Measurements from ENCODE around the gene SMAD6.
"Not testable (repeated sequence)": the region's sequence is repeated elsewhere in the genome, so short reads cannot be mapped to it uniquely, and the experiment has no call there.

Gene SMAD6

GRCh38 chr15:66684136-66684681 lies 17.8 kb upstream of the SMAD6 start:
- Histone ChIP-seq H3K79me2 (ENCODE audit: control insufficient read depth, insufficient read depth, low read length, poor library complexity) (no peaks in the 10 kb centered on the region), H3K23ac (ENCODE audit: low read length) (no peak overlapping the region), H3K27ac (ENCODE audit: low read depth, low read length) (no peak overlapping the region), H4K8ac (ENCODE audit: low read depth, low read length) (peak overlapping the region; percentile 31), H3K4ac (ENCODE audit: low read depth, low read length) (no peak overlapping the region), H2BK120ac (ENCODE audit: insufficient read depth, low read length, poor library complexity) (peak overlapping the region; percentile 23), H2AK5ac (ENCODE audit: low read length) (no peak overlapping the region), H3K18ac (ENCODE audit: low read length) (peak overlapping the region; percentile 21), H3K9me3 (ENCODE audit: insufficient read depth, low read depth, low read length) (peaks cover 7% of the 10 kb centered on the region), H3K36me3 (ENCODE audit: control insufficient read depth in 1 of 2, insufficient read depth in 2 of 2, low read length in 2 of 2) (peaks cover 0 to 2% of the 10 kb centered on the region in 2 experiments), H2AFZ (ENCODE audit: insufficient read depth, low read length, poor library complexity) (no peak overlapping the region), H2BK5ac (ENCODE audit: low read depth, low read length, poor library complexity) (no peak overlapping the region), H4K12ac (ENCODE audit: low read depth, low read length) (no peak overlapping the region), H3K4me2 (ENCODE audit: low read length) (no peak overlapping the region), H2BK12ac (ENCODE audit: low read length) (peak overlapping the region; percentile 95), H3K9ac (ENCODE audit: low read length) (no peak overlapping the region), H3K14ac (ENCODE audit: low read length) (no peak overlapping the region), H4K91ac (ENCODE audit: low read depth, low read length) (peak overlapping the region; percentile 61), H3K79me1 (ENCODE audit: low read length) (peaks cover 24% of the 10 kb centered on the region), H3K4me1 (ENCODE audit: control insufficient read depth in 1 of 2, insufficient read depth in 2 of 2, low read length in 2 of 2) (peaks cover 6 to 10% of the 10 kb centered on the region in 2 experiments), H3K27me3 (ENCODE audit: insufficient read depth, low read length) (no peaks in the 10 kb centered on the region), H3K4me3 (ENCODE audit: low read depth, low read length) (no peak overlapping the region)
- DNase-seq: peak; percentile 75 to 87

GRCh38 chr15:66685638-66686150 lies 16.3 kb upstream of the SMAD6 start:
- DNase-seq: peak in 1 of 2 donors; percentile 24
- H2AK5ac ChIP-seq (ENCODE audit: low read length): peak overlapping the region; percentile 32
- H3K4me1 ChIP-seq (ENCODE audit: control insufficient read depth in 1 of 2, insufficient read depth in 2 of 2, low read length in 2 of 2): no peaks in the 10 kb centered on the region
- peaks cover 7% of the 10 kb centered on the region for H3K9me3 ChIP-seq (ENCODE audit: insufficient read depth, low read depth, low read length)
- H3K18ac ChIP-seq (ENCODE audit: low read length): no peak overlapping the region
- H3K27ac ChIP-seq (ENCODE audit: low read depth, low read length): no peak overlapping the region
- no peaks in the 10 kb centered on the region for H3K79me2 ChIP-seq (ENCODE audit: control insufficient read depth, insufficient read depth, low read length, poor library complexity)
- H2BK120ac ChIP-seq (ENCODE audit: insufficient read depth, low read length, poor library complexity): no peak overlapping the region
- WGBS (ENCODE audit: extremely low coverage, insufficient coverage, insufficient read length): no CpG with 5 or more reads among the region's 5 CpGs
- peak overlapping the region; percentile 68 for H4K91ac ChIP-seq (ENCODE audit: low read depth, low read length)
- no peak overlapping the region for H4K12ac ChIP-seq (ENCODE audit: low read depth, low read length)
- H3K23ac ChIP-seq (ENCODE audit: low read length): no peak overlapping the region
- H2AFZ ChIP-seq (ENCODE audit: insufficient read depth, low read length, poor library complexity): no peak overlapping the region
- H3K4ac ChIP-seq (ENCODE audit: low read depth, low read length): no peak overlapping the region
- no peak overlapping the region for H3K14ac ChIP-seq (ENCODE audit: low read length)
- peaks cover 0 to 2% of the 10 kb centered on the region in 2 experiments for H3K36me3 ChIP-seq (ENCODE audit: control insufficient read depth in 1 of 2, insufficient read depth in 2 of 2, low read length in 2 of 2)
- no peak overlapping the region for H2BK5ac ChIP-seq (ENCODE audit: low read depth, low read length, poor library complexity)
- no peak overlapping the region for H3K4me2 ChIP-seq (ENCODE audit: low read length)
- no peak overlapping the region for H4K8ac ChIP-seq (ENCODE audit: low read depth, low read length)
- H3K4me3 ChIP-seq (ENCODE audit: low read depth, low read length): no peak overlapping the region
- H2BK12ac ChIP-seq (ENCODE audit: low read length): peak overlapping the region; percentile 48
- H3K9ac ChIP-seq (ENCODE audit: low read length): no peak overlapping the region
- H3K27me3 ChIP-seq (ENCODE audit: insufficient read depth, low read length): no peaks in the 10 kb centered on the region
- H3K79me1 ChIP-seq (ENCODE audit: low read length): peaks cover 13% of the 10 kb centered on the region

GRCh38 chr15:66690912-66691311 lies 11.1 kb upstream of the SMAD6 start:
- not testable (repeated sequence) for H3K14ac ChIP-seq (ENCODE audit: low read length); H3K27ac ChIP-seq (ENCODE audit: low read depth, low read length); H2BK12ac ChIP-seq (ENCODE audit: low read length); DNase-seq; H3K4me1 ChIP-seq (ENCODE audit: control insufficient read depth in 1 of 2, insufficient read depth in 2 of 2, low read length in 2 of 2); H3K23ac ChIP-seq (ENCODE audit: low read length); H4K91ac ChIP-seq (ENCODE audit: low read depth, low read length); H3K79me1 ChIP-seq (ENCODE audit: low read length); H3K4ac ChIP-seq (ENCODE audit: low read depth, low read length); H3K18ac ChIP-seq (ENCODE audit: low read length); H4K12ac ChIP-seq (ENCODE audit: low read depth, low read length); H2AK5ac ChIP-seq (ENCODE audit: low read length); H4K8ac ChIP-seq (ENCODE audit: low read depth, low read length); H2AFZ ChIP-seq (ENCODE audit: insufficient read depth, low read length, poor library complexity); H2BK120ac ChIP-seq (ENCODE audit: insufficient read depth, low read length, poor library complexity); H3K36me3 ChIP-seq (ENCODE audit: control insufficient read depth in 1 of 2, insufficient read depth in 2 of 2, low read length in 2 of 2); H3K4me3 ChIP-seq (ENCODE audit: low read depth, low read length); H3K79me2 ChIP-seq (ENCODE audit: control insufficient read depth, insufficient read depth, low read length, poor library complexity); H3K4me2 ChIP-seq (ENCODE audit: low read length); H2BK5ac ChIP-seq (ENCODE audit: low read depth, low read length, poor library complexity); H3K9me3 ChIP-seq (ENCODE audit: insufficient read depth, low read depth, low read length); H3K27me3 ChIP-seq (ENCODE audit: insufficient read depth, low read length); H3K9ac ChIP-seq (ENCODE audit: low read length)
- no CpG with 5 or more reads among the region's 7 CpGs for WGBS (ENCODE audit: extremely low coverage, insufficient coverage, insufficient read length)

GRCh38 chr15:66691727-66692126 lies 10.3 kb upstream of the SMAD6 start:
- no peak overlapping the region for H3K4ac ChIP-seq (ENCODE audit: low read depth, low read length)
- H3K79me2 ChIP-seq (ENCODE audit: control insufficient read depth, insufficient read depth, low read length, poor library complexity): no peaks in the 10 kb centered on the region
- no peak overlapping the region for H3K9ac ChIP-seq (ENCODE audit: low read length)
- no peak overlapping the region for H3K23ac ChIP-seq (ENCODE audit: low read length)
- DNase-seq: no peak
- no peak overlapping the region for H3K4me2 ChIP-seq (ENCODE audit: low read length)
- no peak overlapping the region for H4K8ac ChIP-seq (ENCODE audit: low read depth, low read length)
- no peak overlapping the region for H3K4me3 ChIP-seq (ENCODE audit: low read depth, low read length)
- H2AK5ac ChIP-seq (ENCODE audit: low read length): no peak overlapping the region
- H3K4me1 ChIP-seq (ENCODE audit: control insufficient read depth in 1 of 2, insufficient read depth in 2 of 2, low read length in 2 of 2): peaks cover 4 to 6% of the 10 kb centered on the region in 2 experiments
- H2BK12ac ChIP-seq (ENCODE audit: low read length): peak overlapping the region; percentile 73
- peaks cover 5% of the 10 kb centered on the region for H3K79me1 ChIP-seq (ENCODE audit: low read length)
- H2BK120ac ChIP-seq (ENCODE audit: insufficient read depth, low read length, poor library complexity): peak overlapping the region; percentile 38
- H3K27ac ChIP-seq (ENCODE audit: low read depth, low read length): no peak overlapping the region
- H4K91ac ChIP-seq (ENCODE audit: low read depth, low read length): peak overlapping the region; percentile 29
- H3K18ac ChIP-seq (ENCODE audit: low read length): no peak overlapping the region
- no peaks in the 10 kb centered on the region for H3K9me3 ChIP-seq (ENCODE audit: insufficient read depth, low read depth, low read length)
- H2AFZ ChIP-seq (ENCODE audit: insufficient read depth, low read length, poor library complexity): no peak overlapping the region
- no peak overlapping the region for H3K14ac ChIP-seq (ENCODE audit: low read length)
- H2BK5ac ChIP-seq (ENCODE audit: low read depth, low read length, poor library complexity): no peak overlapping the region
- H4K12ac ChIP-seq (ENCODE audit: low read depth, low read length): no peak overlapping the region
- H3K36me3 ChIP-seq (ENCODE audit: control insufficient read depth in 1 of 2, insufficient read depth in 2 of 2, low read length in 2 of 2): no peaks in the 10 kb centered on the region
- no peaks in the 10 kb centered on the region for H3K27me3 ChIP-seq (ENCODE audit: insufficient read depth, low read length)

Measured in trophoblast cell (in vitro differentiated cells and primary cell).